K562 (cell line): ENCODE data around the gene PSMD8. TPM values are rescaled to one million over a fixed set of nuclear protein-coding genes. Genes with fewer than 3 reads are reported as not detected.

Experiments used
- ARID1B ChIP-seq: fragments of 450-650 bp; IDR thresholded peaks from 2 replicates; pipeline ENCODE4 v1.6.1; 2016; ENCODE audit warnings: antibody characterized with exemption, mild to moderate bottlenecking, inconsistent platforms
- ATF7 ChIP-seq: fragments of 450-650 bp; IDR thresholded peaks from 2 replicates; pipeline ENCODE4 v1.7.1; 2014; ENCODE audit warnings: mild to moderate bottlenecking, moderate library complexity
- EP300 ChIP-seq: IDR thresholded peaks from 2 replicates; pipeline ENCODE4 v1.6.1; 2012; ENCODE audit warnings: low read length, improper control_type of control experiment
- RCOR1 ChIP-seq, 2 experiments: IDR thresholded peaks; 2 replicates each; pipeline ENCODE4 v1.6.1; 2012; ENCODE audit warnings: low read depth in 2 of 2, low read length in 2 of 2, borderline replicate concordance in 1 of 2, improper control_type of control experiment in 1 of 2
- SMARCA4 ChIP-seq: fragments of 450-650 bp; IDR thresholded peaks from 2 replicates; pipeline ENCODE4 v1.6.1; 2016
- SMARCE1 ChIP-seq: fragments of 450-650 bp; IDR thresholded peaks from 2 replicates; pipeline ENCODE4 v1.7.1; 2016; ENCODE audit warnings: mild to moderate bottlenecking
- YY1 ChIP-seq, 3 experiments: IDR thresholded peaks; 2 replicates each; pipeline ENCODE4 v1.6.1; 2011; ENCODE audit warnings: low read length in 2 of 3, mild to moderate bottlenecking in 2 of 3, moderate library complexity in 2 of 3, borderline replicate concordance in 1 of 3, control low read depth in 1 of 3, low read depth in 1 of 3; ENCODE audit not compliant: insufficient read depth in 3 of 3, insufficient replicate concordance in 2 of 3, control insufficient read depth in 1 of 3, insufficient read length in 1 of 3; ENCODE audit errors: extremely low read depth in 1 of 3
- ZFX ChIP-seq: sonication (generic); formaldehyde crosslinking; IDR thresholded peaks from 2 replicates; pipeline ENCODE4 v1.8.0; 2022; ENCODE audit warnings: mild to moderate bottlenecking, missing genetic modification reagents, moderate library complexity
- ZNF263 ChIP-seq: sonication (generic); formaldehyde crosslinking; IDR thresholded peaks from 2 replicates; pipeline ENCODE4 v1.8.0; 2022; ENCODE audit warnings: mild to moderate bottlenecking, missing genetic modification reagents, borderline replicate concordance
- ZNF707 ChIP-seq: fragments of 250-450 bp; sonication (Bioruptor Pico); conservative IDR thresholded peaks from 2 replicates; pipeline ENCODE4 v1.8.0; 2022; ENCODE audit warnings: inconsistent platforms, mild to moderate bottlenecking, moderate library complexity
- polyA plus RNA-seq, 8 experiments: library from polyadenylated mRNA; depleted of rRNA in 4 of 8; stranded (reverse) in 5 of 8; unstranded in 3 of 8; fragments of >200 nt; fragmentation: Nextera tagmentation in 2 of 8; fragmentation: Illumina TruSeq in 1 of 8; extraction: Ambion mirVana in 2 of 8; extraction: Trizol in 1 of 8; gene quantifications; 2 replicates each; pipeline versions ENCODE4 v1.2.1 to v1.2.3, GENCODE V29; 2011 to 2014; ENCODE audit warnings: inconsistent platforms in 1 of 8, missing spikeins in 1 of 8
- total RNA-seq, 7 experiments: library from RNA; depleted of rRNA in 6 of 7; stranded (reverse); fragments of >200 nt in 6 of 7; fragmentation: Illumina TruSeq in 2 of 7; extraction: Trizol in 2 of 7; gene quantifications; 2 replicates each; pipeline versions ENCODE4 v1.2.1 to v1.2.3, GENCODE V29; 2011 to 2021; ENCODE audit warnings: low replicate concordance in 1 of 7
- TF ChIP-seq, protein P1 (sequence below): fragments of 250-450 bp; sonication (Bioruptor Pico); IDR thresholded peaks from 2 replicates; pipeline ENCODE4 v1.5.0; 2020; ENCODE audit warnings: mild to moderate bottlenecking
- TF ChIP-seq, protein P2 (sequence below): fragments of 450-650 bp; IDR thresholded peaks from 2 replicates; pipeline ENCODE4 v1.6.1; 2016
- TF ChIP-seq, protein P3 (sequence below), 3 experiments: fragments of 200-800 bp in 1 of 3; sonication (Bioruptor generic) in 1 of 3; sonication (generic) in 1 of 3; formaldehyde crosslinking in 1 of 3; IDR thresholded peaks; 2 replicates each; pipeline versions ENCODE4 v1.6.1 to v1.8.0; 2016 to 2022; ENCODE audit warnings: mild to moderate bottlenecking in 2 of 3, missing compliant biosample characterization in 2 of 3, missing genetic modification characterization in 2 of 3, missing genetic modification reagents in 1 of 3
- TF ChIP-seq, protein P4 (sequence below): fragments of 200-800 bp; sonication (Bioruptor generic); IDR thresholded peaks from 2 replicates; pipeline ENCODE4 v1.6.1; 2017; ENCODE audit warnings: missing genetic modification characterization, missing compliant biosample characterization

Gene PSMD8
- total and polyA plus RNA-seq, 9 of the 15 experiments (the other 6 are each of a cell fraction or from before 2014, with no cell fraction given) = 130 to 583 (median 315) TPM

DNA sequence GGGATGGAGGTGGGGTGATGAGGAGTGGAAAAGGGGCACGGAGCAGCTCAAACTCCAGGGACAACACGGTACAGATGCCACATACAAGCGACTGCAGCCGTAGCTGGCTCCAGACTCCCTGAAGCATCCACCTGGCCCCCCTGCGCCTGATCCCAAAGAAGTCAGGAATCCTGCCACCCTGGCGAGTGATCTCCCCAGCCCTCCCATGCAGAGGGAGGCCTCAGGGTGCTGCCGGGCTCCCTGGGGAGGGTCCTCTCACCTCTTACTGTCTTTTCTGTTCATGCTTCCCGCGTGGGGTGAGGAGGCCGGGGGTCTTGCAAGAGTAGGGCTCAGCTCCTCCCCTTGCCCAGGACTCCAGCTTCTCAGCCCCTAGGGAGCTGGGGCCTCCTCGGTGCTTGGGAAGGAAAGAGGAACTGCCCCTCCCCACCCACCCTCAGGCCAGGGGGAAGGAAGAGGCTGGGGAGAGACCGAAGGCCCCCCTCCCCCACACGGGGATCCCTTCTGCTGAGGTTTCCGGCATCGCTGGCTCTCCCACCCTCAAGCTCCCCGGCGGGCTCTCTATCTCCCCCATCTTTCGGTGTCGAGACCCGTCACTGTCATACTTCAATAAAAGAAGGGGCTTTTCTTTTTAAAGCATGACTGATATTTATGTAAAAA lies 51.6 kb downstream of the PSMD8 start, which contains the start of gene RASGRP4 (continued):
- TF ChIP-seq, protein P1, sequence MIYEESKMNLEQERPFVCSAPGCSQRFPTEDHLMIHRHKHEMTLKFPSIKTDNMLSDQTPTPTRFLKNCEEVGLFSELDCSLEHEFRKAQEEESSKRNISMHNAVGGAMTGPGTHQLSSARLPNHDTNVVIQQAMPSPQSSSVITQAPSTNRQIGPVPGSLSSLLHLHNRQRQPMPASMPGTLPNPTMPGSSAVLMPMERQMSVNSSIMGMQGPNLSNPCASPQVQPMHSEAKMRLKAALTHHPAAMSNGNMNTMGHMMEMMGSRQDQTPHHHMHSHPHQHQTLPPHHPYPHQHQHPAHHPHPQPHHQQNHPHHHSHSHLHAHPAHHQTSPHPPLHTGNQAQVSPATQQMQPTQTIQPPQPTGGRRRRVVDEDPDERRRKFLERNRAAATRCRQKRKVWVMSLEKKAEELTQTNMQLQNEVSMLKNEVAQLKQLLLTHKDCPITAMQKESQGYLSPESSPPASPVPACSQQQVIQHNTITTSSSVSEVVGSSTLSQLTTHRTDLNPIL (CRISPR knock-in tag) = no peak
- TF ChIP-seq ATF7 = no peak
- 0 out of 2 replicates have a peak, but pooled peaks have one; percentile 15 for TF ChIP-seq ZNF263
- TF ChIP-seq SMARCE1 = 0 out of 2 replicates have a peak, but pooled peaks have one; percentile 16
- TF ChIP-seq, protein P2, sequence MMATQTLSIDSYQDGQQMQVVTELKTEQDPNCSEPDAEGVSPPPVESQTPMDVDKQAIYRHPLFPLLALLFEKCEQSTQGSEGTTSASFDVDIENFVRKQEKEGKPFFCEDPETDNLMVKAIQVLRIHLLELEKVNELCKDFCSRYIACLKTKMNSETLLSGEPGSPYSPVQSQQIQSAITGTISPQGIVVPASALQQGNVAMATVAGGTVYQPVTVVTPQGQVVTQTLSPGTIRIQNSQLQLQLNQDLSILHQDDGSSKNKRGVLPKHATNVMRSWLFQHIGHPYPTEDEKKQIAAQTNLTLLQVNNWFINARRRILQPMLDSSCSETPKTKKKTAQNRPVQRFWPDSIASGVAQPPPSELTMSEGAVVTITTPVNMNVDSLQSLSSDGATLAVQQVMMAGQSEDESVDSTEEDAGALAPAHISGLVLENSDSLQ = no peak; the same call in 1 of the 2 replicates
- TF ChIP-seq SMARCA4 = peak; percentile 47
- TF ChIP-seq, protein P3, sequence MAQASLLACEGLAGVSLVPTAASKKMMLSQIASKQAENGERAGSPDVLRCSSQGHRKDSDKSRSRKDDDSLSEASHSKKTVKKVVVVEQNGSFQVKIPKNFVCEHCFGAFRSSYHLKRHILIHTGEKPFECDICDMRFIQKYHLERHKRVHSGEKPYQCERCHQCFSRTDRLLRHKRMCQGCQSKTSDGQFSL (CRISPR knock-in tag; IDR thresholded peaks at IDR 0.05) = peak; percentile 69
- TF ChIP-seq, protein P3 (tag; IDR thresholded peaks at IDR 0.05) = peak in 1 of 2 experiments; percentile 64; a peak in 1 of 4 replicates
- peak; percentile 78 for TF ChIP-seq ZFX (CRISPR knock-in tag)
- peak in 1 of 3 experiments; percentile 19 for TF ChIP-seq YY1 (IDR thresholded peaks at IDR 0.05; ENCODE audit: borderline replicate concordance in 1 of 3, control insufficient read depth in 1 of 3, extremely low read depth in 1 of 3, insufficient read depth in 3 of 3, insufficient read length in 1 of 3, insufficient replicate concordance in 2 of 3, low read depth in 1 of 3, low read length in 2 of 3)
- TF ChIP-seq ZNF707 (CRISPR knock-in tag) = no peak
- TF ChIP-seq ARID1B = peak; percentile 28; the same call in 1 of the 2 replicates
- TF ChIP-seq, protein P4, sequence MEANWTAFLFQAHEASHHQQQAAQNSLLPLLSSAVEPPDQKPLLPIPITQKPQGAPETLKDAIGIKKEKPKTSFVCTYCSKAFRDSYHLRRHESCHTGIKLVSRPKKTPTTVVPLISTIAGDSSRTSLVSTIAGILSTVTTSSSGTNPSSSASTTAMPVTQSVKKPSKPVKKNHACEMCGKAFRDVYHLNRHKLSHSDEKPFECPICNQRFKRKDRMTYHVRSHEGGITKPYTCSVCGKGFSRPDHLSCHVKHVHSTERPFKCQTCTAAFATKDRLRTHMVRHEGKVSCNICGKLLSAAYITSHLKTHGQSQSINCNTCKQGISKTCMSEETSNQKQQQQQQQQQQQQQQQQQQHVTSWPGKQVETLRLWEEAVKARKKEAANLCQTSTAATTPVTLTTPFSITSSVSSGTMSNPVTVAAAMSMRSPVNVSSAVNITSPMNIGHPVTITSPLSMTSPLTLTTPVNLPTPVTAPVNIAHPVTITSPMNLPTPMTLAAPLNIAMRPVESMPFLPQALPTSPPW (CRISPR knock-in tag) = peak; percentile 90
- 0 out of 2 replicates have a peak, but pooled peaks have one; percentile 9 for TF ChIP-seq EP300
- peak in 1 of 2 experiments; percentile 41; a peak in 1 of 4 replicates for TF ChIP-seq RCOR1 (IDR thresholded peaks at IDR 0.05; ENCODE audit: borderline replicate concordance in 1 of 2, low read depth in 2 of 2, low read length in 2 of 2)
